22Rv1 (cell line): ENCODE data around the gene KCTD7.
"Not testable (repeated sequence)": the region's sequence is repeated elsewhere in the genome, so short reads cannot be mapped to it uniquely, and the experiment has no call there.

Experiments
- H3K27ac ChIP-seq: fragments of 450-650 bp; 2 replicates; pipeline ENCODE4 v1.5.1; 2017
- CTCF ChIP-seq: fragments of 450-650 bp; IDR thresholded peaks from 2 replicates; pipeline ENCODE4 v1.5.1; 2017; ENCODE audit warnings: mild to moderate bottlenecking
- ZFX ChIP-seq: fragments of 450-650 bp; IDR thresholded peaks from 2 replicates; pipeline ENCODE4 v1.6.1; 2017; ENCODE audit warnings: antibody characterized with exemption, borderline replicate concordance

The KCTD7 gene

GRCh38 chr7:66591799-66592596 lies 36.7 kb upstream of the KCTD7 start:
- TF ChIP-seq CTCF (no peak), ZFX (no peak)
- H3K27ac ChIP-seq: peak overlapping the region; percentile 88

- peak overlapping the region; percentile 88 for H3K27ac ChIP-seq
Measured at GRCh38 chr7:66592597-66593146, 36.0 kb upstream of the KCTD7 start.

- not testable (repeated sequence) for H3K27ac ChIP-seq
Measured at GRCh38 chr7:66594082-66594481, 34.6 kb upstream of the KCTD7 start.

- TF ChIP-seq CTCF (no peak), ZFX (no peak)
- no peak overlapping the region for H3K27ac ChIP-seq
Measured at GRCh38 chr7:66597461-66597860, 31.2 kb upstream of the KCTD7 start.

GRCh38 chr7:66602159-66602558 lies 26.5 kb upstream of the KCTD7 start:
- no peak overlapping the region for H3K27ac ChIP-seq
- no peak for TF ChIP-seq CTCF

- no peak overlapping the region for H3K27ac ChIP-seq
- TF ChIP-seq CTCF: no peak
- TF ChIP-seq ZFX: no peak
Measured at GRCh38 chr7:66604198-66604597, 24.5 kb upstream of the KCTD7 start.

- H3K27ac ChIP-seq: not testable (repeated sequence)
Measured at GRCh38 chr7:66606540-66607291, 22.0 kb upstream of the KCTD7 start.

GRCh38 chr7:66609176-66609575 lies 19.5 kb upstream of the KCTD7 start:
- TF ChIP-seq CTCF (no peak), ZFX (no peak)
- no peak overlapping the region for H3K27ac ChIP-seq

- not testable (repeated sequence) for H3K27ac ChIP-seq
Measured at GRCh38 chr7:66614596-66614995, 14.1 kb upstream of the KCTD7 start.
